OCI-LY7 (cell line): Measurements from ENCODE around the gene PHKB.

Experiments used
- CTCF ChIP-seq: fragments of 200-600 bp; sonication (generic); conservative IDR thresholded peaks from 2 replicates; pipeline ENCODE4 v1.5.1; 2014; ENCODE audit warnings: mild to moderate bottlenecking, antibody characterized with exemption, low read length, moderate library complexity, mixed read lengths
- EZH2phosphoT487 ChIP-seq: fragments of 200-600 bp; sonication (generic); IDR thresholded peaks from 2 replicates; pipeline ENCODE4 v1.6.1; 2018; ENCODE audit warnings: low read depth, borderline replicate concordance, mild to moderate bottlenecking, mixed run types, antibody characterized with exemption, low read length, moderate library complexity, mixed read lengths

- TF ChIP-seq CTCF = no peak
- TF ChIP-seq EZH2phosphoT487 = no peak
Observed at GRCh38 chr16:47627721-47628120, 166.6 kb downstream of the PHKB start.
